Measurements from ENCODE around the gene MARCHF9.

Gene MARCHF9

DNA sequence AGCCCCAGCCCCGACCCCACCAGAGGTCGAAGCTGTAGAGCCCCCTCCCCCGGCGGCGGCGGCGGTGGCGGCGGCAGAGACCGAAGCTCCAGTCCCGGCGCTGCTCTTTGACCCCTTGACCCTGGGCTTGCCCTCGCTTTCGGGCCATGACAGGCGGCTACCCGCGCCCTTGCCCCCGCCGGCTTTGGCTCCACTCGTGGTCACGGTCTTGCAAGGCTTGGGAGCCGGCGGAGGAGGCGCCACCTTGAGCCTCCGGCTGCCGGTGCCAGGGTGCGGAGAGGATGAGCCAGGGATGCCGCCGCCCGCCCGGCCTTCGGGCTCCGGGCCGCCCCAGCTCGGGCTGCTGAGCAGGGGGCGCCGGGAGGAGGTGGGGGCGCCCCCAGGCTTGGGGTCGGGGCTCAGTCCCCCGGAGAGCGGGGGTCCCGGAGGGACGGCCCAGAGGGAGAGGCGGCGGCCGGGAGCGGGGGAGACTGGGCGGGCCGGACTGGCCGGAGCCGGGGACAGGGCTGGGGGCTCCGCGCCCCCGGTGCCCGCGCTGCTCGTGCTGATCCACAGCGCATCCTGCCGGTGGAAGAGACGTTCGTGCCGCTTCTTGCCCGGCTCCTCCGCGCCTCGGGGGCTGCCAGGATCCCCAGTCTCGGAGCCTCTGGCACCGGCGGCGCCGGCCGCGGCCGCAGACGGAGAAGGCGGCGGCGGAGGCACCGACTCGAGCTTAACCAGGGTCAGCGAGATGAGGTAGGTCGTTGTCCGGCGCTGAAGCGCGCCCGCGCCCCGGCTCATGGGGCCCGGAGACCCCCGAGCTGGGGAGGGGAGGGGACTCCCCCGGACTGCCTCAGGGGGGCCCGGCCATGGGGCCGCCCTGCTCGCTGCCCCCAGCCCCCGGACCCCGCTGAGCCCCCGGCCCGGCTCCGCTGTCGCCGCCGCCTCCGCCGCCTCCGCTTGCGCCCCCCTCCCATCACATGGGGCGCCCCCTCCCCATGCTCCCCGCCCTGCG is 17.1 kb upstream of the MARCHF9 start:
- no peaks in the 10 kb centered on the region for H4K20me1 ChIP-seq (ENCODE audit: insufficient read depth)
- no peak overlapping the region for H3K4me2 ChIP-seq
- H3K9ac ChIP-seq: no peak overlapping the region
- no peaks in the 10 kb centered on the region for H3K36me3 ChIP-seq (ENCODE audit: insufficient read depth)
- no peak overlapping the region for H3K27ac ChIP-seq
- TF ChIP-seq CTCF (conservative IDR thresholded peaks at IDR 0.05; ENCODE audit: low read depth, low read length): no peak
- H3K4me1 ChIP-seq (ENCODE audit: low read depth, poor library complexity, severe bottlenecking): peaks cover 18% of the 10 kb centered on the region
- no peak overlapping the region for H3K4me3 ChIP-seq (IDR thresholded peaks at IDR 0.05; ENCODE audit: insufficient read depth, low read depth, low read length)
- no peaks in the 10 kb centered on the region for H3K79me2 ChIP-seq (ENCODE audit: insufficient read depth, low read depth)
- H2AFZ ChIP-seq (ENCODE audit: low read depth): no peak overlapping the region
- H3K27me3 ChIP-seq (ENCODE audit: insufficient read depth, low read depth): peaks cover 10% of the 10 kb centered on the region; the same call in 1 of the 2 replicates

GRCh38 chr12:57738661-57739237 is 16.2 kb upstream of the MARCHF9 start, which contains the start of gene AGAP2:
AGAP2 (minus strand) TSS chr12:57738742; CDS start chr12:57738246, 496 bp downstream.
- no peaks in the 10 kb centered on the region for H3K36me3 ChIP-seq (ENCODE audit: insufficient read depth)
- H2AFZ ChIP-seq (ENCODE audit: low read depth): no peak within 1 kb of the TSS
- H3K27ac ChIP-seq: no peak within 1 kb of the TSS
- peaks cover 10% of the 10 kb centered on the region; the same call in 1 of the 2 replicates for H3K27me3 ChIP-seq (ENCODE audit: insufficient read depth, low read depth)
- H3K4me2 ChIP-seq: no peak within 1 kb of the TSS
- peaks cover 26% of the 10 kb centered on the region for H3K4me1 ChIP-seq (ENCODE audit: low read depth, poor library complexity, severe bottlenecking)
- no peaks in the 10 kb centered on the region for H4K20me1 ChIP-seq (ENCODE audit: insufficient read depth)
- no peak for TF ChIP-seq CTCF (conservative IDR thresholded peaks at IDR 0.05; ENCODE audit: low read depth, low read length)
- no peak within 1 kb of the TSS for H3K9ac ChIP-seq
- no peaks in the 10 kb centered on the region for H3K79me2 ChIP-seq (ENCODE audit: insufficient read depth, low read depth)
- H3K4me3 ChIP-seq (IDR thresholded peaks at IDR 0.05; ENCODE audit: insufficient read depth, low read depth, low read length): no peak within 1 kb of the TSS

DNA sequence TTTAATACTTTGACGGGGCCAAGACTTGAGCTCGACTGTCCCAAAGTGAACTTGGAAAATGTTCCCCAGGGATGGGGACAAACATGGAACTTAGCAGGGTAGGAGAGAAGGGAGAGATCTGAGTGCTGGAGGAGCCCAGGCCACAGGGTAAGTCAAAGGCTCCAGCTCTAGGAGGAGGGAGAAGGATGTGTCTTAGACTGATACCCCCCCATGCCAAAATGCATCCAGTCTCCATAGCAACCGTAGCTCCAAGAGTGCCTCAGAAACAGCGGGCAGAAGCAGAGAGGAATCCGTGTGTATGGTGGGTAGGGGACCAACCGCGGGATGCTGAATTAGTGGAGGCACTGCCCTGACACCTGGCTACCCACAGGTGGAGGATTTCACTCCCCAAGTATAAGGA is 15.5 kb upstream of the MARCHF9 start:
- no peaks in the 10 kb centered on the region for H4K20me1 ChIP-seq (ENCODE audit: insufficient read depth)
- H3K36me3 ChIP-seq (ENCODE audit: insufficient read depth): no peaks in the 10 kb centered on the region
- no peak for TF ChIP-seq CTCF (conservative IDR thresholded peaks at IDR 0.05; ENCODE audit: low read depth, low read length)
- H3K4me2 ChIP-seq: no peak overlapping the region
- H3K9ac ChIP-seq: no peak overlapping the region
- no peak overlapping the region for H3K27ac ChIP-seq
- H2AFZ ChIP-seq (ENCODE audit: low read depth): no peak overlapping the region
- peaks cover 32% of the 10 kb centered on the region for H3K4me1 ChIP-seq (ENCODE audit: low read depth, poor library complexity, severe bottlenecking)
- H3K79me2 ChIP-seq (ENCODE audit: insufficient read depth, low read depth): no peaks in the 10 kb centered on the region
- H3K27me3 ChIP-seq (ENCODE audit: insufficient read depth, low read depth): peaks cover 7% of the 10 kb centered on the region; the same call in 1 of the 2 replicates
- H3K4me3 ChIP-seq (IDR thresholded peaks at IDR 0.05; ENCODE audit: insufficient read depth, low read depth, low read length): no peak overlapping the region

DNA sequence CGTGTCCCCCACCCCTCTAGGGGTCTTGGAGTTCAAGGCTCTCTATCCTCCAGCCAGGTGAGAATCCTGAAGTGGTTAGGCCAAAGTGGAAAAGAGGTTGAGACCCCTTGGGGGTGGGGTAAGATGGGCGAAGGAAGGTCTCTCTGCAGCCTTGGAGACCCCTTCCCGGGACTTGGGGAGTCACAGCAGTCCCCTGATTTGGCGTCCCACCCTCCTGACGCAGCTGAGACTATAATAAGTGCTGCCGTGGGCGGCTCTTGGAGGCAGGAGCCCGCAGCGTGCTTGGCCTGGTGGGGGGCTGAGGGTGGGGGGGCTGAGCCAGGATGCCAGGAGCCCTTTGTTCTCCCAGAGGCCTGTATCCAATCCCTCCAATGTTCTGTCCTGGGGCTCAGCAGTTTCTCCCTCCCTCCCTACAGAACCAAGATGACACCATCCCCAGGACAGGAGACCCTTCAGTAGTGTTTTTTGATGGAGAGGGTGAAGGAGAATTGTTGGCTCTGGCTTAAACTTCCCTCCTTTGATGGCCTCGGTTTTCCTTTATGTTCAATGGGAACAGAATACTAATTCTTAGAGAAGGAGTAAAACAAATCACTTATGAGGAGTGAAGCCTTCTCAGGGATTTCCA is 14.9 kb upstream of the MARCHF9 start:
- Histone ChIP-seq H4K20me1 (ENCODE audit: insufficient read depth) (no peaks in the 10 kb centered on the region), H3K9ac (no peak overlapping the region), H2AFZ (ENCODE audit: low read depth) (no peak overlapping the region), H3K4me3 (IDR thresholded peaks at IDR 0.05; ENCODE audit: insufficient read depth, low read depth, low read length) (no peak overlapping the region), H3K27ac (no peak overlapping the region), H3K27me3 (ENCODE audit: insufficient read depth, low read depth) (peaks cover 5% of the 10 kb centered on the region; the same call in 1 of the 2 replicates), H3K79me2 (ENCODE audit: insufficient read depth, low read depth) (no peaks in the 10 kb centered on the region), H3K4me1 (ENCODE audit: low read depth, poor library complexity, severe bottlenecking) (peaks cover 32% of the 10 kb centered on the region), H3K36me3 (ENCODE audit: insufficient read depth) (no peaks in the 10 kb centered on the region), H3K4me2 (no peak overlapping the region)
- no peak for TF ChIP-seq CTCF (conservative IDR thresholded peaks at IDR 0.05; ENCODE audit: low read depth, low read length)

All from KMS-11 (cell line).